SK-N-SH (cell line): Measurements from ENCODE around the gene MPP3.

Experiments
- CTCF ChIP-seq: fragments of 200-600 bp; sonication (generic); IDR thresholded peaks from 2 replicates; pipeline ENCODE4 v1.6.1; 2017; ENCODE audit warnings: antibody characterized with exemption, mild to moderate bottlenecking, moderate library complexity
- SMC3 ChIP-seq: IDR thresholded peaks from 2 replicates; pipeline ENCODE4 v1.6.1; 2012; ENCODE audit warnings: low read depth, low read length, improper control_type of control experiment

DNA sequence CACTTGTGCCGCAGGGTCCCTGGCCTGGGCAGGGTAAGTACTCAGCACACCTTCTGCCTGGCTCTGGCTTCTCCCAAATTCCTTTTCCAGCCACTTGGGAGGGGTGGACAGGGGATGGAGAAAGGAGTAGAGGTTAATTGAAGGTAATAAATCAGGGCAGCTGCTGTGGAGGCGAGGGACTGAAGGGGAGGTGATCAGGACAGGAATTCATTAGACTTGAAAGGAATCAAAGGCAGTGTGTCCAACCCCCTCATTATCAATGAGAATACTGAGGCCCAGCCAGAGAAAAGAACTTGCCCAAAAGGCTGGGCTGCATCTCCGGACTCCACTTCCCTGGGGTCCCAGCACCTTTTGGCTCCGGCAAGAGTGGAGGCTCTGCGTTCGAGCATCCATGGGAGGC, 76.7 kb downstream of the MPP3 start:
- TF ChIP-seq CTCF = no peak
- TF ChIP-seq SMC3 = no peak
